DOHH2 (cell line): ENCODE results near the gene SPIN1.

Source experiments
- H3F3A ChIP-seq: fragments of 200-600 bp; sonication (generic), shearing (Covaris generic); 2 replicates; pipeline ENCODE4 v1.6.0; 2016; ENCODE audit warnings: antibody characterized with exemption, mild to moderate bottlenecking; ENCODE audit not compliant: control insufficient read depth, insufficient read depth
- H3K27ac ChIP-seq: fragments of 200-600 bp; sonication (generic); 2 replicates; pipeline ENCODE4 v1.5.1; 2014; ENCODE audit warnings: low read depth, mild to moderate bottlenecking, low read length, moderate library complexity
- H3K27me3 ChIP-seq: fragments of 200-600 bp; sonication (generic); 2 replicates; pipeline ENCODE4 v1.6.1; 2014; ENCODE audit warnings: mild to moderate bottlenecking, low read length, mixed read lengths; ENCODE audit not compliant: control insufficient read depth
- H3K36me3 ChIP-seq: fragments of 200-600 bp; sonication (generic); 2 replicates; pipeline ENCODE4 v1.6.1; 2014; ENCODE audit warnings: mild to moderate bottlenecking, low read length, moderate library complexity, mixed read lengths; ENCODE audit not compliant: control insufficient read depth
- H3K4me1 ChIP-seq: fragments of 200-600 bp; sonication (generic); 2 replicates; pipeline ENCODE4 v1.6.1; 2014; ENCODE audit warnings: mild to moderate bottlenecking, low read length, mixed read lengths; ENCODE audit not compliant: control insufficient read depth
- H3K4me2 ChIP-seq: fragments of 200-600 bp; sonication (generic); 2 replicates; pipeline ENCODE4 v1.6.0; 2014; ENCODE audit warnings: mild to moderate bottlenecking, low read length, moderate library complexity
- H3K4me3 ChIP-seq: fragments of 200-600 bp; sonication (generic); 2 replicates; pipeline ENCODE4 v1.5.1; 2014; ENCODE audit warnings: mild to moderate bottlenecking, low read length, mixed read lengths
- H3K79me2 ChIP-seq: fragments of 200-600 bp; sonication (generic); 2 replicates; pipeline ENCODE4 v1.6.1; 2014; ENCODE audit warnings: mild to moderate bottlenecking, low read length, mixed read lengths; ENCODE audit not compliant: control insufficient read depth
- H3K9me2 ChIP-seq: fragments of 200-600 bp; sonication (generic); replicated peaks from 2 replicates; pipeline ENCODE4 v1.6.1; 2014; ENCODE audit warnings: mild to moderate bottlenecking, low read length, mixed read lengths; ENCODE audit not compliant: control insufficient read depth
- H3K9me3 ChIP-seq: fragments of 200-600 bp; sonication (generic); 2 replicates; pipeline ENCODE4 v1.6.1; 2014; ENCODE audit warnings: antibody characterized with exemption, low read length, mixed read lengths; ENCODE audit not compliant: control insufficient read depth, insufficient read depth
- H4K20me1 ChIP-seq: fragments of 200-600 bp; sonication (generic); 2 replicates; pipeline ENCODE4 v1.6.0; 2014; ENCODE audit warnings: low read depth, mild to moderate bottlenecking, antibody characterized with exemption, low read length, moderate library complexity; ENCODE audit not compliant: control insufficient read depth, insufficient read depth
- EZH2phosphoT487 ChIP-seq: fragments of 200-600 bp; sonication (generic); IDR thresholded peaks from 2 replicates; pipeline ENCODE4 v1.6.1; 2017; ENCODE audit warnings: borderline replicate concordance, mild to moderate bottlenecking, antibody characterized with exemption, low read length, moderate library complexity, mixed read lengths
- TF ChIP-seq, protein P1 (sequence below): fragments of 200-600 bp; sonication (generic); IDR thresholded peaks from one replicate; pipeline ENCODE4 v1.5.1; 2014; ENCODE audit warnings: antibody characterized with exemption, mild to moderate bottlenecking, low read depth, low read length; ENCODE audit not compliant: poor library complexity, severe bottlenecking

The SPIN1 gene

DNA sequence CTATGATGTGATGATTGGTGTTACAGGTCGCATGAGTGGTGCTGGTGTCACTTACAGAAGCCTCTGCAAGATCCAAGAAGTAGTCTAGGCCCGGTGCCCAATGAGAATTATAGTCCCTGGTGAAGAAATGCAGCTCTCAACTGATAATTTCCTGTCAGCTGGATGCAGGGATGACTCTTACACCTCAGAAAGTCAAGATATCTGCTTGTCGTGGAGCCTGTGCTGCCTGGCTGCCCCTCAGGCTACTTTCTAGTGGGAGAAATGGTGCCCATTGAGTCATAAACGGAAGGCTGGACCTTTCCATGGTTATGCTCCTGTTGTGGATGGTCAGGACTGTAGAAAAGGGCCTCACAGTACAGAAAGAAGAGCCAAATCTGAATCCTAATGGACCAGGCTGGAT lies 99.9 kb downstream of the SPIN1 start:
- Histone ChIP-seq H3K4me3 (no peak overlapping the region), H4K20me1 (no peaks in the 10 kb centered on the region), H3K79me2 (no peaks in the 10 kb centered on the region), H3K27ac (no peak overlapping the region), H3K27me3 (no peaks in the 10 kb centered on the region), H3K4me1 (no peaks in the 10 kb centered on the region), H3K36me3 (no peaks in the 10 kb centered on the region), H3K4me2 (no peak overlapping the region), H3K9me2 (no peaks in the 10 kb centered on the region), H3F3A (no peaks in the 10 kb centered on the region), H3K9me3 (no peaks in the 10 kb centered on the region)
- no peak for TF ChIP-seq EZH2phosphoT487
- TF ChIP-seq, protein P1, sequence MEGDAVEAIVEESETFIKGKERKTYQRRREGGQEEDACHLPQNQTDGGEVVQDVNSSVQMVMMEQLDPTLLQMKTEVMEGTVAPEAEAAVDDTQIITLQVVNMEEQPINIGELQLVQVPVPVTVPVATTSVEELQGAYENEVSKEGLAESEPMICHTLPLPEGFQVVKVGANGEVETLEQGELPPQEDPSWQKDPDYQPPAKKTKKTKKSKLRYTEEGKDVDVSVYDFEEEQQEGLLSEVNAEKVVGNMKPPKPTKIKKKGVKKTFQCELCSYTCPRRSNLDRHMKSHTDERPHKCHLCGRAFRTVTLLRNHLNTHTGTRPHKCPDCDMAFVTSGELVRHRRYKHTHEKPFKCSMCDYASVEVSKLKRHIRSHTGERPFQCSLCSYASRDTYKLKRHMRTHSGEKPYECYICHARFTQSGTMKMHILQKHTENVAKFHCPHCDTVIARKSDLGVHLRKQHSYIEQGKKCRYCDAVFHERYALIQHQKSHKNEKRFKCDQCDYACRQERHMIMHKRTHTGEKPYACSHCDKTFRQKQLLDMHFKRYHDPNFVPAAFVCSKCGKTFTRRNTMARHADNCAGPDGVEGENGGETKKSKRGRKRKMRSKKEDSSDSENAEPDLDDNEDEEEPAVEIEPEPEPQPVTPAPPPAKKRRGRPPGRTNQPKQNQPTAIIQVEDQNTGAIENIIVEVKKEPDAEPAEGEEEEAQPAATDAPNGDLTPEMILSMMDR = no peak

DNA sequence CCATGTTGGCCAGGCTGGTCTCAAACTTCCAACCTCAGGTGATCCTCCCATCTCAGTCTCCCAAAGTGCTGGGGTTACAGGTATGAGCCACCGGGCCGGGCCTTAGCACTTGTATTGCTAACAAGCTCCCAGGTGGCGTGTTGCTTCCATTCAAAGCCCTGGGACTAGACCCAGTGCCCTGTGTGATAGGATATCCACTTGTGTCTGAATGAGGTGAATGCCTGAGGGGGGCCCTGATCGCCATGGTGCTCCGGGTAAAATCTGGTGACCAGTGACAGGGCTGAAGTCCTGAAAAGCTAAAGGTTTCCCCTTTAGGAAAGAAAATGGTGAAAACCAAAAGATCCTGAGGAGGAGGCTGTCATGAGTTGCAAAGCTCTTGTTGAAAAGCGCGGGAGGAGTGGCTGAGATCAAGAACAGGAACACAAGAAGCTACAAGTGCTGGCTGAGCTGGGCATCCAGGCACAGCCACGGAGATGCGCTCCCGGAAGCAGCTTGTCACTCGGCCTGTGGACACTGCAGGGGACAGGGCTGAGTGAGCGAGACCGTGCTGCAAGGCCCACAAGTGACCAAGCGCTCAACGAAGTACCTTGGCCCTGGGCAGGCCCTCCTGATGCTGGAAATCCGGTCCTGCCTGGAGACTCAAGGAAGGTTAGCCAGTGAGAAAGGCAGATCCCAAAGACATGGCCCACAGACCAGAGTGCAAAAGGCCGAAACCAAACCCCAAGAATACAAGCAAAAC lies 106.9 kb downstream of the SPIN1 start:
- H3K9me2 ChIP-seq = no peaks in the 10 kb centered on the region
- no peaks in the 10 kb centered on the region for H3K9me3 ChIP-seq
- no peaks in the 10 kb centered on the region for H4K20me1 ChIP-seq
- no peak overlapping the region for H3K27ac ChIP-seq
- no peak overlapping the region for H3K4me3 ChIP-seq
- H3K79me2 ChIP-seq = no peaks in the 10 kb centered on the region
- H3K4me1 ChIP-seq = no peaks in the 10 kb centered on the region
- H3K4me2 ChIP-seq = no peak overlapping the region
- no peaks in the 10 kb centered on the region for H3K27me3 ChIP-seq
- no peaks in the 10 kb centered on the region for H3F3A ChIP-seq
- no peaks in the 10 kb centered on the region for H3K36me3 ChIP-seq
- TF ChIP-seq, protein P1 = no peak
- TF ChIP-seq EZH2phosphoT487 = no peak

DNA sequence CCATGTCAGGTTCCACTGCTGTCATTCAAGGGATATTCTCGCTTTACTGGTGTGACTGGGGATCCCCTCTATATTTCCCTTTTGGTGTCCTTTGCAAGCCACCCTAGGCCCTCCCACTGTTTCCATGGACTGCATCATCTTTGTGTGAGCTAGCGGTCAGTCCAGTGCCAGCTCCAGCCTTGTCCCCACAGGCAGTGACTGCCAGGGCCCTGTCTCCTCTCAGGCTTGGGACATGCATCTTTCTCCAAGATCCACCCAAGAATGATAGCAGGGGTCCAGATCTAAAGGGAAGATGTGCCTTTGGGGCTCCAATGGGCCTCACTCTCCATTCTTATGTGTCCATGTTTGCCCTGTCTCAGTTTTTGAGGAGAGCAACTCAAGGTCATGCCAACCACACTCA lies 109.0 kb downstream of the SPIN1 start:
- H3K36me3 ChIP-seq = no peaks in the 10 kb centered on the region
- no peaks in the 10 kb centered on the region for H3F3A ChIP-seq
- no peaks in the 10 kb centered on the region for H3K79me2 ChIP-seq
- H4K20me1 ChIP-seq = no peaks in the 10 kb centered on the region
- no peaks in the 10 kb centered on the region for H3K9me3 ChIP-seq
- TF ChIP-seq, protein P1 = no peak
- TF ChIP-seq EZH2phosphoT487 = no peak
- no peaks in the 10 kb centered on the region for H3K4me1 ChIP-seq
- H3K4me3 ChIP-seq = no peak overlapping the region
- H3K4me2 ChIP-seq = no peak overlapping the region
- no peaks in the 10 kb centered on the region for H3K9me2 ChIP-seq
- H3K27ac ChIP-seq = no peak overlapping the region
- H3K27me3 ChIP-seq = no peaks in the 10 kb centered on the region
